Measurements from ENCODE around the gene FSTL4.

FSTL4 gene

GRCh38 chr5:133361922-133362321 lies 250.4 kb downstream of the FSTL4 start:
- DNase-seq: no peak

GRCh38 chr5:133360693-133361472 lies 251.5 kb downstream of the FSTL4 start:
- no peak for DNase-seq

GRCh38 chr5:133359861-133360260 lies 252.5 kb downstream of the FSTL4 start:
- no peak for DNase-seq

- DNase-seq: no peak
Observed at GRCh38 chr5:133358271-133358670, 254.1 kb downstream of the FSTL4 start.

- DNase-seq: no peak
Observed at GRCh38 chr5:133357758-133358157, 254.6 kb downstream of the FSTL4 start.

- DNase-seq: no peak
Observed at GRCh38 chr5:133356984-133357421, 255.3 kb downstream of the FSTL4 start.

- no peak for DNase-seq
Observed at GRCh38 chr5:133356396-133356983, 255.9 kb downstream of the FSTL4 start.

GRCh38 chr5:133354323-133355185 lies 257.8 kb downstream of the FSTL4 start:
- DNase-seq: no peak

GRCh38 chr5:133353741-133354140 lies 258.6 kb downstream of the FSTL4 start:
- DNase-seq: no peak

- no peak for DNase-seq
Observed at GRCh38 chr5:133348406-133348805, 263.9 kb downstream of the FSTL4 start.

GRCh38 chr5:133347039-133347438 lies 265.3 kb downstream of the FSTL4 start:
- no peak for DNase-seq

GRCh38 chr5:133344266-133344665 lies 268.1 kb downstream of the FSTL4 start:
- DNase-seq: no peak

- no peak for DNase-seq
Observed at GRCh38 chr5:133343196-133343595, 269.1 kb downstream of the FSTL4 start.

- DNase-seq: no peak
Observed at GRCh38 chr5:133341915-133342710, 270.2 kb downstream of the FSTL4 start.

GRCh38 chr5:133341296-133341695 lies 271.0 kb downstream of the FSTL4 start:
- no peak for DNase-seq

GRCh38 chr5:133340822-133341221 lies 271.5 kb downstream of the FSTL4 start:
- DNase-seq: no peak

- no peak for DNase-seq
Observed at GRCh38 chr5:133340002-133340755, 272.2 kb downstream of the FSTL4 start.

- DNase-seq: no peak
Observed at GRCh38 chr5:133338504-133339355, 273.6 kb downstream of the FSTL4 start.

GRCh38 chr5:133337795-133338445 lies 274.4 kb downstream of the FSTL4 start:
- no peak for DNase-seq

- DNase-seq: no peak
Observed at GRCh38 chr5:133336969-133337410, 275.4 kb downstream of the FSTL4 start.
